CD14-positive monocyte (primary cell): ENCODE results near the gene SLFN5. TPM values are rescaled to one million over a fixed set of nuclear protein-coding genes. Genes with fewer than 3 reads are reported as not detected.

Experiments
- DNase-seq, 3 donors: peaks; one replicate each; pipeline ENCODE4 v3.0.0-alpha.2; 2011 to 2022
- H2AFZ ChIP-seq: 2 replicates; pipeline ENCODE4 v1.6.0; 2012; ENCODE audit warnings: mild to moderate bottlenecking, low read depth, low read length, inconsistent platforms; ENCODE audit not compliant: insufficient read depth, poor library complexity, severe bottlenecking
- H3K27ac ChIP-seq, 2 donors: 1 replicate in 1 of 2; 2 replicates in 1 of 2; pipeline ENCODE4 v1.5.1; 2012 to 2013; ENCODE audit warnings: low read length in 2 of 2, control low read depth in 1 of 2, inconsistent platforms in 1 of 2, low read depth in 1 of 2, mild to moderate bottlenecking in 1 of 2
- H3K27me3 ChIP-seq, 2 donors: one replicate each; pipeline versions ENCODE4 v1.6.0 to v1.6.1; 2011 to 2013; ENCODE audit warnings: low read length in 2 of 2; ENCODE audit not compliant: control insufficient read depth in 2 of 2, insufficient read depth in 2 of 2
- H3K36me3 ChIP-seq, 2 donors: replicated peaks in 1 of 2; 1 replicate in 1 of 2; 2 replicates in 1 of 2; pipeline versions ENCODE4 v1.5.1 to v1.6.1; 2012 to 2013; ENCODE audit warnings: low read length in 2 of 2, control low read depth in 1 of 2, inconsistent platforms in 1 of 2, mild to moderate bottlenecking in 1 of 2; ENCODE audit not compliant: insufficient read depth in 2 of 2, control insufficient read depth in 1 of 2
- H3K4me1 ChIP-seq, 2 donors: 1 replicate in 1 of 2; 2 replicates in 1 of 2; pipeline versions ENCODE4 v1.5.1 to v1.6.1; 2012 to 2013; ENCODE audit warnings: low read length in 2 of 2, control low read depth in 1 of 2, inconsistent platforms in 1 of 2, mild to moderate bottlenecking in 1 of 2, moderate library complexity in 1 of 2; ENCODE audit not compliant: insufficient read depth in 2 of 2, control insufficient read depth in 1 of 2
- H3K4me2 ChIP-seq: replicated peaks from 2 replicates; pipeline ENCODE3; 2012; ENCODE audit warnings: low read length, moderate library complexity, mild to moderate bottlenecking; ENCODE audit not compliant: poor library complexity, severe bottlenecking; ENCODE audit errors: extremely low read depth
- H3K4me3 ChIP-seq, 3 experiments: fragments of 200-600 bp in 1 of 3; sonication (generic) in 1 of 3; replicated peaks in 1 of 3; 1 replicate in 2 of 3; 2 replicates in 1 of 3; pipeline ENCODE4 v1.5.1; 2011 to 2013; ENCODE audit warnings: low read length in 3 of 3, mild to moderate bottlenecking in 3 of 3, control low read depth in 2 of 3, low read depth in 2 of 3, inconsistent platforms in 1 of 3, moderate library complexity in 1 of 3
- H3K79me2 ChIP-seq: 2 replicates; pipeline ENCODE4 v1.6.0; 2012; ENCODE audit warnings: mild to moderate bottlenecking, control low read depth, inconsistent platforms, low read length, moderate library complexity; ENCODE audit not compliant: insufficient read depth
- H3K9ac ChIP-seq: 2 replicates; pipeline ENCODE4 v1.6.0; 2017; ENCODE audit warnings: low read length, mild to moderate bottlenecking; ENCODE audit not compliant: insufficient read depth, poor library complexity, severe bottlenecking
- H3K9me3 ChIP-seq, 2 donors: replicated peaks in 1 of 2; 1 replicate in 1 of 2; 2 replicates in 1 of 2; pipeline versions ENCODE4 v1.5.1 to v1.6.1; 2012 to 2013; ENCODE audit warnings: low read length in 2 of 2, control low read depth in 1 of 2; ENCODE audit not compliant: control insufficient read depth in 1 of 2, insufficient read depth in 1 of 2
- H4K20me1 ChIP-seq: 2 replicates; pipeline ENCODE4 v1.6.0; 2012; ENCODE audit warnings: mild to moderate bottlenecking, low read length, control low read depth, moderate library complexity; ENCODE audit not compliant: insufficient read depth
- H3K27ac Mint-ChIP-seq, 7 donors: one replicate each; pipeline ENCODE4 v1.8.0; 2020; ENCODE audit warnings: mild to moderate bottlenecking in 7 of 7, mixed read lengths in 7 of 7, moderate library complexity in 6 of 7, inconsistent platforms in 2 of 7
- H3K27me3 Mint-ChIP-seq, 3 donors: one replicate each; pipeline ENCODE4 v1.8.0; 2021 to 2022; ENCODE audit warnings: low read depth in 3 of 3, mild to moderate bottlenecking in 3 of 3, mixed read lengths in 3 of 3, moderate library complexity in 3 of 3, inconsistent platforms in 1 of 3
- H3K36me3 Mint-ChIP-seq, 2 donors: one replicate each; pipeline ENCODE4 v1.8.0; 2020; ENCODE audit warnings: mixed read lengths in 2 of 2, inconsistent platforms in 1 of 2, mild to moderate bottlenecking in 1 of 2
- H3K4me1 Mint-ChIP-seq: one replicate; pipeline ENCODE4 v1.8.0; 2020; ENCODE audit warnings: mild to moderate bottlenecking, mixed read lengths
- H3K4me3 Mint-ChIP-seq, 2 donors: one replicate each; pipeline ENCODE4 v1.8.0; 2020; ENCODE audit warnings: mild to moderate bottlenecking in 2 of 2, mixed read lengths in 2 of 2, moderate library complexity in 1 of 2
- H3K9me3 Mint-ChIP-seq, 7 donors: one replicate each; pipeline ENCODE4 v1.8.0; 2020 to 2022; ENCODE audit warnings: mixed read lengths in 7 of 7, mild to moderate bottlenecking in 6 of 7, moderate library complexity in 6 of 7, inconsistent platforms in 2 of 7
- CTCF ChIP-seq: fragments of 200-600 bp; IDR thresholded peaks from one replicate; pipeline ENCODE4 v1.8.0; 2022; ENCODE audit warnings: antibody characterized with exemption, mild to moderate bottlenecking
- WGBS: methylation state at CpG from one replicate; pipeline ENCODE4 v1.1.5; 2013; ENCODE audit warnings: missing lambda C conversion rate; ENCODE audit not compliant: insufficient coverage; 5-methylcytosine and 5-hydroxymethylcytosine counted together
- intact Hi-C, 2 donors: fragments of 100-400 bp; cut with micrococcal nuclease; formaldehyde crosslinking; loops; one replicate each; pipeline versions ENCODE4 v1.15.0 to v1.15.1; 2023
- polyA plus RNA-seq, 3 donors: library from polyadenylated mRNA; depleted of rRNA in 1 of 3; unstranded in 2 of 3; stranded (reverse) in 1 of 3; fragments of 300-500 nt in 2 of 3; fragments of >200 nt in 1 of 3; fragmentation: Illumina TruSeq in 2 of 3; gene quantifications; 1 replicate in 2 of 3; 2 replicates in 1 of 3; pipeline ENCODE4 v1.2.3, GENCODE V29; 2012 to 2021

Gene SLFN5
- polyA plus RNA-seq, 3 donors, result 2.9 to 8.8 (median 5.3) TPM

GRCh38 chr17:35284955-35285354 lies 42.1 kb downstream of the SLFN5 start:
- H3K4me1 Mint-ChIP-seq, result peaks cover 20% of the 10 kb centered on the region
- Histone ChIP-seq H3K27ac (no peak overlapping the region), H3K4me3 (no peak overlapping the region), H2AFZ (no peak overlapping the region), H3K9ac (no peak overlapping the region), H3K36me3 (no peaks in the 10 kb centered on the region), H3K79me2 (no peaks in the 10 kb centered on the region), H4K20me1 (no peaks in the 10 kb centered on the region), H3K4me2 (no peak overlapping the region), H3K4me1 (peaks cover 9 to 13% of the 10 kb centered on the region in 2 donors), H3K9me3 (no peaks in the 10 kb centered on the region), H3K27me3 (no peaks in the 10 kb centered on the region)
- WGBS, result no CpG with 5 or more reads among the region's 2 CpGs
- no peak overlapping the region for H3K4me3 Mint-ChIP-seq
- H3K36me3 Mint-ChIP-seq, result no peaks in the 10 kb centered on the region
- peaks cover 0 to 10% (median 0%) of the 10 kb centered on the region in 3 donors for H3K27me3 Mint-ChIP-seq
- peaks cover 0 to 2% (median 2%) of the 10 kb centered on the region in 7 donors for H3K9me3 Mint-ChIP-seq
- no peak for DNase-seq
- intact Hi-C loops, result no loop called here
- TF ChIP-seq CTCF, result no peak
- H3K27ac Mint-ChIP-seq, result no peak overlapping the region

- H3K4me2 ChIP-seq, result no peak overlapping the region
- no peak overlapping the region for H3K9ac ChIP-seq
- no peaks in the 10 kb centered on the region for H3K9me3 ChIP-seq
- no peak overlapping the region for H2AFZ ChIP-seq
- Mint-ChIP-seq H3K4me1 (peaks cover 20% of the 10 kb centered on the region), H3K9me3 (peaks cover 0 to 2% (median 0%) of the 10 kb centered on the region in 7 donors), H3K4me3 (no peak overlapping the region), H3K27me3 (peaks cover 2 to 18% (median 8%) of the 10 kb centered on the region in 3 donors), H3K27ac (no peak overlapping the region), H3K36me3 (no peaks in the 10 kb centered on the region)
- no peak overlapping the region for H3K27ac ChIP-seq
- H3K36me3 ChIP-seq, result no peaks in the 10 kb centered on the region
- intact Hi-C loops, result no loop called here
- 86% methylated on average over 1 of the region's 2 CpGs for WGBS
- TF ChIP-seq CTCF, result no peak
- no peak overlapping the region for H3K4me3 ChIP-seq
- H4K20me1 ChIP-seq, result no peaks in the 10 kb centered on the region
- DNase-seq, result no peak
- H3K4me1 ChIP-seq, result peaks cover 9 to 13% of the 10 kb centered on the region in 2 donors
- no peaks in the 10 kb centered on the region for H3K79me2 ChIP-seq
- H3K27me3 ChIP-seq, result peaks cover 0 to 3% of the 10 kb centered on the region in 2 donors
Observed at GRCh38 chr17:35286120-35286781, 43.4 kb downstream of the SLFN5 start.
